ENCODE data around the gene KHDC3L.
"Not testable (repeated sequence)": the region's sequence is repeated elsewhere in the genome, so short reads cannot be mapped to it uniquely, and the experiment has no call there.

The KHDC3L gene

DNA sequence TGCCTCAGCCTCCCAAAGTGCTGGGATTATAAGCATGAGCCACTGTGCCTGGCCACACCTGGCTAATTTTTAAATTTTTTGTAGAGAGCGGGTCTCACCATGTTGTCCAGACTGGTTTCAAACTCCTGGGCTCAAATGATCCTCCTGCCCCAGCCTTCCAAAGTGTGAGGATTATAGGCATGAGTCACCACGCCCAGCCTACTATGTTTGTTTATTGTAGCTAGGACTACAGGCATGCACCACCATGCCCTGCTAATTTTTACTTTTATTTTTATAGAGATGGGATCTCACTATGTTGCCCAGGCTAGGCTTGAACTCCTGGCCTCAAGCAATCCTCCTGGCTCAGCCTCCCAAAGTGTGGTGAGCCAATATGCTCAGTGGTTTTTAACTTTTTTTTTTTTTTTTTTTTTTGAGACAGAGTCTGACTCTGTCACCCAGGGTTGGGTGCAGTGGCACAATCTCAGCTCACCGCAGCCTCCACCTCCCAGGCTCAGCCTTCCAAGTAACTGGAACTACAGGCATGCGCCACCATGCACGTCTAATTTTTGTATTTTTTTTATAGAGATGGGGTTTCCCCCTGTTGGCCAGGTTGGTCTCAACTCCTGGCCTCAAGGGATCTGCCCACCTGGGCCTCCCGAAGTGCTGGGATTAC is 20.1 kb downstream of the KHDC3L start:
- TF ChIP-seq POLR2A (IDR thresholded peaks at IDR 0.05; ENCODE audit: low read depth, low read length): no peak
- DNase-seq (ENCODE audit: insufficient read length, low spot score) (no peak), FAIRE-seq (no peak)

DNA sequence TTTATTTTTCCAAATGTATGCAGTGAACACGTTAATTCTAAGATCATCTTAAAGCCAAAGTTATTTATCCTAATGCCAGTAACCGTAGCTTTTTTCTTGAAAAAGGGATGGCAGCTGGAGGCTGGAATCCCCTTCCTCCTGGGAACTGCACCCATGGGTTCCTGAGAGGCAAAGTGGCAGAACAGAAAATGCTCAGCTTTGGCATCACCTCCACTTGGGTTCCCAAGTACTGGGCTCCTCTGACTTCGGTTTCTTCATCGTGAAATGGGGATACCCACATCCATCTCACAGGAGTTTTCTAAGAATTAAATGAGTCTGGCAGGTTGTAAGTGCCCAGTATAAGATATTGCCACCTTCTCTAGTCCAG is 26.0 kb downstream of the KHDC3L start:
- no peak for DNase-seq (ENCODE audit: insufficient read length, low spot score)
- no peak for TF ChIP-seq POLR2A (IDR thresholded peaks at IDR 0.05; ENCODE audit: low read depth, low read length)
- FAIRE-seq: no peak

DNA sequence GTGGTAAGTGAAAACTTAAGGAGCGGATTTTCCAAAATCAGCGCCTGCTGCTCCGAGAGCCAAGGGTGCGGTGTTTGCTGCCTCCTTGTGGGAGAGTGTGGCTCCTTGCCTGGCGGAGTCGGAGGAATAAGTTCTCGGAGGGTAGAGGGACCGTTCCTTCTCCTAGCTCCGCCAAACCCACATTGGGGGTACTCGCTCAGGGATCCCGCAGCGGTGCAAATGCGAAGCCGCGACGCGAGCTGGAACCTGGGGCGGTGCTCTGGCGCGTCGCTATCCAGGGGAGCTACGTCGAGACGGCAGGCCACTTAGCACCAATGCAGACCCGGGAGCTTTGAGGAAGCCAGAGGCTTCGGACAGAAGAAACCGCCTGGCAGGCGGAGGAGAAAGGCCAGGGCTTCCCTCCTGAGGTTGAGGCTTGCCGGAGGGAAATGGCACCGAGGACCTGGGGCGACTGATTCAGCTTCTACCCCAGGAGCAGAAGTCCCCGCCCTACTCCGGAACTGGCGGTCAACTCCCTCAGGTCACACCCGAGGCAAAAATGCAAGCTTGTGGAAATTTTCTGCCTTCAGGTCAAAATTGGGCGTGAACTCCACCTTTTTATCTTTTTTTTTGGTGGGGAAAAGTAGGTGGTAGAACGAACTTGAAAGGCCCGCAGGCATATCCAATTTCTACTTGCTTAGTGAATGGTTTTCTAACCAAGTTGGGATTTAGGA is 26.5 kb downstream of the KHDC3L start:
- FAIRE-seq: peak; percentile 38
- DNase-seq (ENCODE audit: insufficient read length, low spot score): peak; percentile 69
- peak; percentile 49 for TF ChIP-seq POLR2A (IDR thresholded peaks at IDR 0.05; ENCODE audit: low read depth, low read length)

DNA sequence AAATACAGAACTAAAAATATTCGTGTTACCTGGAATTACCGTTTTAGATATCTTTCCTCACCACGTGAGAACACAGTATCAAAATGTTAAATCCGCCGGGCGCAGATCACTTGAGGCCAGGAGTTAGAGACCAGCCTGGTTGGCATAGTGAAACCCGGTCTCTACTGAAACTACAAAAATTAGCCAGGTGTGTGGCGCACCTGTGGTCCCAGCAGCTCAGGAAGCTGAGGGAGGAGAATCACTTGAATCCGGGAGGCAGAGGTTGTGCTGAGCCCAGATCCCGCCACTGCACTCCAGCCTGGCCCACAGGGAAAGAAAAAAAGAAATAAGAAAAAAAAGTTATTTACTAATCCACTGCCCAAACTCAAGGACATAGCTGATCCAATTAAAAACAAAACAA is 27.4 kb downstream of the KHDC3L start:
- no peak for TF ChIP-seq POLR2A (IDR thresholded peaks at IDR 0.05; ENCODE audit: low read depth, low read length)
- FAIRE-seq (no peak), DNase-seq (ENCODE audit: insufficient read length, low spot score) (no peak)

DNA sequence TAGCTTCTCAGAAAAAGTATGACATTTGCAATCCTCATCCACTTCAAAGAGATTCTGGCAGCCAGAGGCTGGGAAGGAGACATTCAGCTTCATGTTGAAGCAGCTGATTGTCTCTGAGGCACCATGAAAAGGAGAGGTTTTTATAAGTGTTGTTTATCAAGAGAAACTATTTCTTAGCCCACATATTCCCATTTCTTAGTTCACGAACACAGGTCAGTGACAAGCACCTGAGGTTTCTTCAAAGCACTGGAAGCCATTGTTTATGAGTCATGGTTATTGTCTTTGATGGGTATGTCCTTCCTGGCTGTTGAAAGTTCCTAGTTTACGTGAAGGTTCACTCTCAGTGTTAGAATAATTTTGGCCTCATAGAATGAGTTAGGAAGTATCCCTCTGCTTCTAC is 29.2 kb downstream of the KHDC3L start:
- TF ChIP-seq POLR2A (IDR thresholded peaks at IDR 0.05; ENCODE audit: low read depth, low read length): no peak
- FAIRE-seq: no peak

DNA sequence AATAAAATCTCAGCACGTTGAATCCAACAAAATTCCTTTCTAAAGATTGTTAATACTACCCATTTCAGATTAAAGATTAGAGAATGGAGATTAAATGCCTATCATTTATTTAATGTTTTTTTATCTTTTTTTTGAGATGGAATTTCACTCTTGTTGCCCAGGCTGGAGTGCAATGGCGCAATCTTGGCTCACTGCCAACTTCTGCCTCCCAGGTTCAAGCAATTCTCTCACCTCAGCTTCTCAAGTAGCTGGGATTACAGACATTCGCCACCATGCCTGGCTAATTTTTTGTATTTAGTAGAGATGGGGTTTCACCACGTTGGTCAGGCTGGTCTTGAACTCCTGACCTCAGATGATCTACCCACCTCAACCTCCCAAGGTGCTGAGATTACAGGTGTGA is 29.7 kb downstream of the KHDC3L start:
- not testable (repeated sequence) for DNase-seq (ENCODE audit: insufficient read length, low spot score); FAIRE-seq

More for the DNA sequence above, 29.2 kb downstream of the KHDC3L start:
- no peak for DNase-seq (ENCODE audit: insufficient read length, low spot score)

DNA sequence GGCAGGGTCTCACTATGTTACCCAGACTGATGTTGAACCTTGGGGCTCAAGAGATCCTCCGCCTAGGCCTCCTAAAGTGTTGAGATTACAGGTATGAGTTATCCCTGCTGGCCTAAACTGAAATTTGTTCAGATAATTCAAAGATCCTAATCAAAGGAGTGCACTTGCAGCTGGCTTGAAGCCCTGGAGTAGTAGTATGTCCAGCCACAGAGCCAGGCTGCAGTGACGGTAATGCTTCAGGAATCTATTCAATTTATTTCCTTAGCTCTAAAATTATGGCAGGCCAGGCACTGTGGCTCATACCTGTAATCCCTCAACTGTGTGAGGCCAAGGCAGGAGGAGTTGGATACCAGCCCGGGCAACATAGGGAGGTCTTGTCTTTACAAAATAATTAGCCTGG is 30.8 kb downstream of the KHDC3L start:
- DNase-seq (ENCODE audit: insufficient read length, low spot score) (no peak), FAIRE-seq (no peak)
- TF ChIP-seq POLR2A (IDR thresholded peaks at IDR 0.05; ENCODE audit: low read depth, low read length): no peak

DNA sequence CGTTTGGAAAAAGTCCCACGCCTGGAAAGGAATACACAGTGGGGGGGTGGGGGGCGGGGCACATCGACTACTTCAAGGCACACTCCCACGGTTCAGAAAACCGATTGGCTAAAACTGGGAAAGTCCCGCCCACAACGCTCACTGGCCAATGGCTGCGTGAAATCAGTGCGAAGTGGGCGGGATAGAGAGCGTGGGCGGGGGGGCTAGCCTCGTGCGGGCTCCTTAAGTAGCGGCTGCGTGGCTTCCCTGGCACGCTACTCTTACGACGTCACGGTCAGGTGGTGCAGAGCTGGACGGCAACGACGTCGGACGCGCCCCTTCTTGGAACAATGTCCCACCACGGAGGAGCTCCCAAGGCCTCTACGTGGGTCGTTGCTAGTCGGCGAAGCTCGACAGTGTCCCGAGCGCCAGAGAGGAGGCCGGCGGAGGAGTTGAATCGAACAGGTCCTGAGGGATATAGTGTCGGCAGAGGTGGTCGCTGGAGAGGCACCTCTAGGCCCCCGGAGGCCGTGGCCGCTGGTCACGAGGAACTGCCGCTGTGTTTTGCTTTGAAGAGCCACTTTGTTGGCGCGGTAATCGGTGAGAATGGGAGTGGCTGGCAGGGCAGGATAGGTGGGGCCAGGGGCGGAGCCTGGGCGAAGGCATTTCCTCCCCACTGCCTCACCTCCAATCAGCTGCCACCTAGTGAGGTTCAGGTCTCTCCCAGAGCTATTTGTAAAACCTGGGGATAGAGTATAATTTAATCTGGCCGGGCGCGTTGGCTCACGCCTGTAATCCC is 32.3 kb downstream of the KHDC3L start, which contains the start of gene DDX43:
TSS of gene DDX43 (plus strand) at position 252 of the 778 bp plus-strand sequence. CDS start at position 330, 78 bp downstream.
- DNase-seq (ENCODE audit: insufficient read length, low spot score): peak; percentile 26

DNA sequence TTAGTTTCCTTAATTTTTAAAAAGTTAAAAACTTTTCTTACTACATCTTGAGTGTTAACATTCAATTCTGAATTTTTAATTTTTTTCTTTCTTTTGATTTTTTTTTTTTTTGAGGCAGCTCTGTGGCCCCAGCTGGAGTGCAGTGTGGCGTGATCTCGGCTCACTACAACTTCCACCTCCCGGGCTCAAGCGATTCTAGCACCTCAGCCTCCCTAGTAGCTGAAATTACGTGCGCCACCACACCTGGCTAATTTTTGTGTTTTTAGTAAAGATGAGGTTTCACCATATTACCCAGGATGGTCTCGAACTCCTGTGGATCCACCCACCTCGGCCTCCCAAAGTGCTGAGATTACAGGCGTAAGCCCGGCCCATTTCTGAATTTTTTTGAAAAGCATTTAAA is 33.4 kb downstream of the KHDC3L start:
- FAIRE-seq (no peak), DNase-seq (ENCODE audit: insufficient read length, low spot score) (no peak)
- TF ChIP-seq POLR2A (IDR thresholded peaks at IDR 0.05; ENCODE audit: low read depth, low read length): no peak

More for the DNA sequence above, 32.3 kb downstream of the KHDC3L start, which contains the start of gene DDX43:
- TF ChIP-seq POLR2A (IDR thresholded peaks at IDR 0.05; ENCODE audit: low read depth, low read length): no peak
- FAIRE-seq: no peak

DNA sequence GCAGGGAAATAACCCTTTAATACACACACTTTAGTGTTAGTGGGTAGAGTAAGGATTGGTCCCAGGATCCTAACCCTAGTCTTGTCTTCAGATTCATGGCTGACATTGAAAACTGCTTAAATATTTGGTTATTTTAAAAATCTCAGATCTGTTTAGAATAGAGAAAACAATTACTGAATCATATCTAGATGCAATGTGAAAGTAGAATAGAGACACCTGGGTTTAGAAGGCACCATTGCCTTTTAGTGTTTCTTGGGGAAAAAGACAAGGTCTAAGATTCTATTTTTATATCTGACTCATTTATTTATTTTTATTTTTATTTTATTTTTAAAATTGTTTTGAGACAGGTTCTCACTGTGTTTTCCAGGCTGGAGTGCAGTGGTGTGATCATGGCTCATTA is 38.2 kb downstream of the KHDC3L start:
- DNase-seq (ENCODE audit: insufficient read length, low spot score) (no peak), FAIRE-seq (no peak)
- TF ChIP-seq POLR2A (IDR thresholded peaks at IDR 0.05; ENCODE audit: low read depth, low read length): no peak

DNA sequence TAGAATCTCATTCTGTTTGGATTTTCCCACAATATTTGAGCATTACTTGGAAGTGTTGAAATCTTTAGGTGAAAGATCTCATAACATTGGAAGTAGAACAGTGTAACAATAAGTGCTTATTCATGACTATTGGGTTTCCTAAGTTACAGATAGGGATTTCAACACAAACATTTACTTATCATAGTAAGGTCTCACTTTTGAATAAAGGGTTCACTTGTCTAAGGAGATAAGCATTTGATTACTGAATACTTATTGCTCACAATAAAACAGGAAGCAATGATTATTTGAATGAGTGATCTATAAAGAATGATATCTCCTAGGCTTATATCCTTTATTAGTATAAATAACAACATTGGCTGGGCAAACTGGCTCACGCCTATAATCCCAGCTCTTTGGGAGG is 46.9 kb downstream of the KHDC3L start:
- TF ChIP-seq POLR2A (IDR thresholded peaks at IDR 0.05; ENCODE audit: low read depth, low read length): no peak
- no peak for FAIRE-seq
- DNase-seq (ENCODE audit: insufficient read length, low spot score): no peak

DNA sequence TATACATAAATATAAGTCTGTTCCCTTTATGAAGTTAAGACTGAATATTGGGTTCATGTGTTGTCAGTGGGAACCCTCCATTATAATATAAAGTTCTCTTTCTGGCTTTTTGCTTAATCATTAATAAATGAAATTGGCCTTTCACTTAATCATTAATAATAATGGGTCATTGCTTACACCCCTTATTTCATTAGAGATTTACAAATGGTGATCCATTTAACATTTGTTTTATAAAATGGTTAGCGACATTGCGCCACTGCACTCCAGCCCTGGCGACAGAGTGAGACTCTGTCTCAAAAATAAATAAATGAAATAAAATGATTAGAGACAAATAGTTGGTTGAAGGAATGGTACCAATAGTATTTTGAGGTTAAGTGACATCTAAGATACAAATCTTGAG is 50.6 kb downstream of the KHDC3L start:
- FAIRE-seq (no peak), DNase-seq (ENCODE audit: insufficient read length, low spot score) (no peak)

More for the DNA sequence above, 50.6 kb downstream of the KHDC3L start:
- TF ChIP-seq POLR2A (IDR thresholded peaks at IDR 0.05; ENCODE audit: low read depth, low read length): no peak

Data from H54 (cell line).